Stromal cell of bone marrow (primary cell): ENCODE measurements around the gene ROCK2.
"Not testable (repeated sequence)": the region's sequence is repeated elsewhere in the genome, so short reads cannot be mapped to it uniquely, and the experiment has no call there.

ENCODE experiments used
- DNase-seq: peaks from one replicate; pipeline ENCODE4 v3.0.0-alpha.2; 2012; ENCODE audit warnings: low read depth

ROCK2 gene

DNA sequence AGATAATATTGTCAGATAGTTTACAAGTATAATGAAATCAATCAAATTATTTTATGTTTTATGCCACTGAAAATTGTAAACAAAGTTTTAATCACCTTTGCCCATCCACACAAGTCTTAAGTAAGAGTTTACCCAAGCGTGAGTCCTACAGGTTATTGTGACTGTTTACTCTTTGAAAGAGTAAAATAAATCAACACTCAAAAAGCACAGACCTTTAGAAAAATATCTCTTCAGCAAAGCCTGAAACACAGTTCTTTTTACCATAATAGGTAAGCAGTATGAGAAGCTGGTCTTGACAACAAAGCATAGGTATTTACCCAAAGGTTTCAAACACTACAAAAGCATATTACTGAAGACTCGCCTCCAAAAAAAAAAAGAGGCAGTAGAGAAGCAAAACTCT lies 3.7 kb downstream of the ROCK2 start:
- no peak for DNase-seq

DNA sequence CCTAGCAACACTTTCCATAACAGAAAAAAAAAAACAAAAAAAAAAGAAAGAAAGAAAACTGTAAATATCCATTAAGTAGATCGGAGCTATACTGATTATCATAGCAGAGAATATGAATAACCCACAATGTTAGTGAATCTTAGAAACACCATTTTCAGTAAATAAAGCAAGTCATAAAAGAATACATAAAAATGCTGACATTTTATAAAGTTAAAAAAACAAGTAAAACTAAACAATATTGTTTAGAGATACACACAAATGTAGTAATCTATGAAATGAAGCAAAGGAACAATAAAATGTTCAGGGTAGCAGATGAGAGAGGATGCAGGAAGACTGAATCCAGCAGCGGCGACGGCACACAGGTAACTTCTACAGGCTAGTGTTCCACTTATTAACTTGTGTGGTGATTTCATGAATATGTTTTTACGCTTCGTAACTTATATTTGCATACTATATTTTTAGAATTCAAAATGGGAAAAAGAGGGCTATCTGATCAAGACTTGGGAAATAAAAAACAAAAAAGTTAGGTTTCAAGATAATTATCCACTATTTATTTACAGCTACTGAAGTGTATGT lies 4.8 kb downstream of the ROCK2 start:
- DNase-seq, result no peak

DNA sequence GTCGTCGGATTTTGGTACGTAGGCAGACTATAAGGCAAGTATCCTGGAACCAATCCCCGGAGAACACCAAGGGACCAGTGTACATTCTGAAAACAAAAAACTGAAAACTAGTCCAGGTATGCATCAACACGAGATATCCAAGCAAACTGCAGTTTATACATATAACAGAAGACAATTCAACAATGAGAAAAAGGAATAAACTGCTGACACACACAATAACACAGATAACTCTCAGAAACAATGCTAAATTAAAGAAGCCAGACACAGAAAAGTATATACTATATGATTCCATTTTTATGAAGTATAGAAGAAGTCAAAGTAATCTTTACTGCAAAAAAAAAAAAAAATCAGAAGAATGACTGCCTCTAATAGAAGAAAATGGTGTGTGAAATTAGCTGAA lies 5.9 kb downstream of the ROCK2 start:
- DNase-seq, result no peak

DNA sequence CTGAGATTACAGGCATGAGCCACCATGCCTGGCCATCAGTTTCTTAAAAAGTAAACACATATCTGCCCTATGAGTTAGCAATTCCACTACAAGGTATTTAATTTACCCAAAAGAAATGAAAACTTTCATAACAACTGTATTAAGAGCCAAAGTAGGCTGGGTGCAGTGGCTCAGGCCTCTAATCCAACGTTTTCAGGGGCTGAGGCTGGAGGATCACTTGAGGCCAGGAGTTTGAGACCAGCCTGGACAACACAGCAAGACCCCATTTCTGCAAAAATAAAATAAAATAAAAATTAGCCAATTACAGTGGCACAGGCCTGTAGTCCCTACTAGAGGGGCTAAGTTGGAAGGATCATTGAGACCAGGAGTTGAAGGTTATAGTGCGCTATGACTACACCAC lies 6.5 kb downstream of the ROCK2 start:
- DNase-seq, result no peak

DNA sequence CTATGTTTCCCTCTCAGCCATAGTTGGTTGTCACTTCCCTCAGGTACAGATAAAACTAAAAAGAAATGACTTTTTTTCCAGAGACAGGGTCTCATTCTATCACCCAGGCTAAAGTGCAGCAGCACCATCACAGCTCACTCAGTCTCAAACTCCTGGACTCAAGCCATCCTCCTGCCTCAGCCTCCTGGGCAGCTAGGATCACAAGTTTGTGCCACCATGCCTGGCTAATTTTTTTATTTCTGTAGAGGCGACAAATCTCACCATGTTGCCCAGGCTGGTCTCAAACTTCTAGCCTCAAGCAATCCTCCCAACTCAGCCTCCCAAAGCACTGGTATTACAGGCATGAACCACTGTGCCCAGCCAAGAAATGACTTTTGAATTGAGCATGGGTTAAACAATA lies 8.2 kb downstream of the ROCK2 start:
- no peak for DNase-seq

DNA sequence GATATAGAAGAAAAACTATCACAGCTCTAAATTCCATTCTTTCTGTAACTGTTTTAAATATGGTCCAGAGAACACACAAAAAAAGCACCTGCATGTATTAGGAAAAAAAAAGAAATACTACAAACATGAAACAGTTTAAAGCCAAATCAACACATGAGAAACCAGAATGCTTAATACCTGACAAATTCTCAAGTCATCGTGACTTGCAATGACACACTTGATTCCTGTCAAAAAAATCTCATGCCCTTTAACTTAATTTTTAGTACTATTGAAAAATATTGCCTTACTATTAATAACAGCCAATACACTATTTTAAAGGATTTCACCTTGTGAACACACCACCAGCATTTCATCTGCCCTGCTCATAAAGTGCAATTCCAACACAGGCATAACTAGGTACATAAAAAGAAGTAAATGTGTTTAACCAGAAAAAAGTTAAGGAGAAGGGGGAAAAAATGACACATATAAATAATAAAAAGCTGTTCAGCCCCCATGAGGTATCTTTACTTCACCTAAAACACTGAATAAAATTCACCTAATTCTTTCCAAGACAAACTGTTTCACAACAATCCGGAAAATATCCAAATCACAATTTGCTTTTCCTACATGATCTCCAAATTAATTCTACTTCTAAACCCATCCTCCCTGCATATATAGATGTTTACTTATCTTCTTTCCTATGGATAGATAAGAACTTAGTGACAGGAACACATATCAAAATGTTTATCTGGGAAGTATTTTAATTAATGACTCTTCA lies 10.8 kb downstream of the ROCK2 start:
- no peak for DNase-seq

DNA sequence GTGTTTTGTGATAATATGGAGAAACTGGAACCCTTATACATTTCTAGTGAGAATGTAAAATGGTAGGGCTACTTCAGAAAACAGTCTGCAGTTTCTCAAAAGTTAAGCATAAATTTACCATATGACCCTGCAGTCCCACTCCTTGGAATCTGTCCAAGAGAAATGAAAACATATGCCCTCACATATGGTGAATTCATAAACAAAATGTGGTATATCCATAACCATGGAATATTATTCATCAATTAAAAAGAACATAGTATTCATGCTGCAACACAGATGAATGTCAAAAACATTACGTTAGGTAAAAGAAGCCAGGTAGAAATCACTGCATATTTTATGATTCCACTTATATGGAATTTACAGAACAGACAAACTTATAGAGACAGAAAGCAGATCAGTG lies 11.8 kb downstream of the ROCK2 start:
- DNase-seq, result no peak

DNA sequence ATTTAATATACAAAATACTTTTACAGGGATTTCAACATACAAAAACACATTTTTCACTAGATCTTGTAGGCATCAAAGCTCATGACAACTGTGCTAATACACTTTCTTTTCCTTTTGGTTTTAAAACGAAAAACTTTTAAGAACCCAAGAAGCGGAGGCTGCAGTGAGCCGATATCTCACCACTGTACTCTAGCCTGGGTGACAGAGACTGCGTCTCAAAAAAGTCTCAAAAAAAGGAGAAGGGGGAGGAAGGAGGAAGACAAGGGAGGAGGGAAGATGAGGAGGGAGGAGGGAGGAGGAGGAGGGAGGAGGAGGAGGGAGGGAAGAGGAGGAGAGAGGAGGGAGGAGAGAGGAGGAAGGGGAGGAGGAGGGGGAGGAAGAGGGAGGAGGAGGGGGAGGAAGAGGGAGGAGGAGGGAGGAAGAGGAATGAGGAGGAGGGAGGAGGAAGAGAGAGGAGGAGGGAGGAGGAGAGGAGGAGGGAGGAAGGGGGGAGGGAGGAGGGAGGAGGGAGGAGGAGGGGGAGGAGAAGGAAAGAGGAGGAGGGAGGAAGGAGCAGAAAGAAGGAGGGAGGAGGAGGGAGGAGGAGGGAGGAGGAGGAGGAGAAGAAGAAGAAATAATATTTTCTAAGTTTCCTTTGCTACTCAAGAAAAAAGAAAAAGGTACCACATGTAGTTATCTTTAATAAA lies 13.8 kb downstream of the ROCK2 start:
- no peak for DNase-seq

DNA sequence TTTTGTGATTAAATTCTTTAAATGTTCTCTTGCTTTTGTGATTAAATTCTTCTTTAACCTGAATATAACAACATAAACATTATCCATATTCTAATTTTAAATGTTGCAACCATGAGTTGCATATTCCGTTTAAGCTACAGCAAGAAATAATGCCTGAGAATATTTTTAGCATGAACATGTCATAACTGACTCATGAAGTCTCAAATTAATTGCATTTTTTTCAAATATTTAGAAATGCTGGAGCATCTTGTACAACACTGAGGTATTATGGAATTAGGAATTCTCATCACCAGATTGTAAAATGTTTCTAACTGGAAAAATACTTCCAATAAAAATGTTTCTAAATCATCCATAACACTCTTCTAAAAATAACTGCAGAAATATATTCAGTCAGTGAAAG lies 14.7 kb downstream of the ROCK2 start:
- DNase-seq, result no peak

DNA sequence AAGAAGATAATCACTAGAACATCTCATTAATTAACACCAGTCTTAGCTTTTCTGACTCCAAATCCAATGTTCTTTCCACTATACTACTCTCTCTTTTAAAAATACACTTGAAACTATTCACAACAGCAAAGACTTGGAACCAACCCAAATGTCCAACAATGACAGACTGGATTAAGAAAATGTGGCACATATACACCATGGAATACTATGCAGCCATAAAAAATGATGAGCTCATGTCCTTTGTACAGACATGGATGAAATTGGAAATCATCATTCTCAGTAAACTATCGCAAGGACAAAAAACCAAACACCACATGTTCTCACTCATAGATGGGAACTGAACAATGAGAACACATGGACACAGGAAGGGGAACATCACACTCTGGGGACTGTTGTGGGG lies 15.9 kb downstream of the ROCK2 start:
- DNase-seq, result not testable (repeated sequence)

DNA sequence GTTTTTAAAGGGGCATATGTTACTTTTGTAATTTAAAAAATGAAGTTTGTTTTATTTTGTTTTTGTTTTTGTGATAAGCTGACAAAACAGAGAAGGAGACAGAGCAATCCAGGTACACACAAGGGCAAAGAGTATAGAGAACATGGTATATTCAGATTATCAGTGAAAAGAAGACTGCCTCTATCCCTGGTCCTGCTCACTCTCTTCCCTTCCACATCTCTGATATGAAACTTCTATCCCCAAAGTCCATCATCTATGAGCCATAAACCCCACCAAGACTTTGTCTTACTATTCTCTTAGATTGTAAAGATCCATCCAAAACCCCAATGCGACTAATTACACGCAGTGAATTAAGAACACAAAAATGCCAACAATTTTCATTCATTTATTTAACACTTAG lies 16.6 kb downstream of the ROCK2 start:
- no peak for DNase-seq

DNA sequence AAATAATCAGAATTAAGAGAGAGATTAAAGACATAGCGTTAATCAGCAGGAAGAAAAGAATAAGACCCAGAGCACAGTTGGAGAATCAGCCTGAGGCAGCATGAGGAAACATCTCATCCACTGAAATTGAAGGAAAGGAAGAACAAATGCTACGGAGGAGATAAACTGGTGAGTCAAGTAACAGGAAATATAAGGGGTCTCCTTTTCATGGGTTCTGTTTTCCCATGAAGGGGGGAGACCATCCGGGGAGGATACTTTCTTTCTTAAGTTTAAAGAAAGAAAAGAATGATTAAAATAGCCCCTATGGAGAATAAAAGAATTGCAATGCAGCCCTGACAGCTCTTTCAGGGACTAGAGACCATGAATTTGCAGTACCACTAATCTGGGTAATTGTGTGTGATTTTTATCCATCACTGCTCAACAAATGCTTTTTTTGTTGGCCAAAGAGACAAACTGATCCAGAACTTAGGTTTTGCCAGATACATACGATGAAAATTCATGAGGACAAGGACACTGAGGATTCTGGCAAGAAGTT lies 17.7 kb downstream of the ROCK2 start:
- DNase-seq, result no peak

DNA sequence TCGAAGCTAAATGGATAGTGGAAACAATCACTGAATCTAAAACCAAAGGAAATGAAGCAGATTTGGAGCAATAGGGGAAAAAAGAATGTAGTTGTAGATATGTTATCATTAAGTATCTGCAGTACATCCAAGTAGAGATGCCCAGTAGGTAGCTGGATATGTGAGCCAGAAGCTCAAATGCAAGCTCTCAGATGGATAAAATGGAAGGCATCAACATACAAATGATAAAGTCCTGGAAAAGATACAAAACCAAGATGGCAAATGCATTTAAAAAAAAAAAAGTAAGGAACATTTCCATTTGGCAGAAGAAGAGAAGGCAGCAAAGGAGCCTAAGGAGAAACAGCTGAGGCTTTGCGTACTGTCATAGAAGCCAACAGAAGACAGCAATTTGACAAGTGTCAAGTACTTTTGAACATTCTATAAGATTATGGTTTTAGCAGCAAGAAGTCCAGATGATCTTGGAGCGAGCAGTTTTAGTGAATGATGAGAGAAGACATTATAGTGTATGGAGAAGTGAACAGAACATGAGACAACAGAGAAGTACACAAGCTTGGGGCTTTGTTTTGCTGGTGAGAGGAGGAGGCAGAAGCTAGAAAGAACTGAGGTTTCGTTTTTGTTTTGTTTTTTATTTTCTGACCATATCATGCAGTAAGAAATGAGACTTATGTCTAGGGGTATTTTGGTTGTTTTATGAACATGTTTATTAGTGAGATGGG lies 18.3 kb downstream of the ROCK2 start:
- DNase-seq, result no peak

DNA sequence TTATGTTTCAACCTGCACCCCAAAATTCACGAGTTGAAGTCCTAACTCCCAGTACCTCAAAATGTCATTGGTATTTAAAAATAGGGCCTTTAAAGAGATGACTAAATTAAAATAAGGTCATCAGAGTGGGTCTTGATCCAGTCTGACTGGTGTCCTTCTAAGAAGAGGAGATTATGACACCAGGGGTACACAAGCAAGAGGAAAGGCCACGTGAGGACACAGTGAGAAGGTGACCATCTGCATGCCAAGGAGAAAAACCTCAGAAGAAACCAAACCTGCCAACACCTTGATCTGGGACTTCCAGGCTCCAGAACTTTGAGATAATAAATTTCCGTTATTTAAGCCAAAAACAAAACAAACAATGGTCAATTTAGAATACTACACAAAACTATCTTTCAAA lies 22.6 kb downstream of the ROCK2 start:
- DNase-seq, result no peak

DNA sequence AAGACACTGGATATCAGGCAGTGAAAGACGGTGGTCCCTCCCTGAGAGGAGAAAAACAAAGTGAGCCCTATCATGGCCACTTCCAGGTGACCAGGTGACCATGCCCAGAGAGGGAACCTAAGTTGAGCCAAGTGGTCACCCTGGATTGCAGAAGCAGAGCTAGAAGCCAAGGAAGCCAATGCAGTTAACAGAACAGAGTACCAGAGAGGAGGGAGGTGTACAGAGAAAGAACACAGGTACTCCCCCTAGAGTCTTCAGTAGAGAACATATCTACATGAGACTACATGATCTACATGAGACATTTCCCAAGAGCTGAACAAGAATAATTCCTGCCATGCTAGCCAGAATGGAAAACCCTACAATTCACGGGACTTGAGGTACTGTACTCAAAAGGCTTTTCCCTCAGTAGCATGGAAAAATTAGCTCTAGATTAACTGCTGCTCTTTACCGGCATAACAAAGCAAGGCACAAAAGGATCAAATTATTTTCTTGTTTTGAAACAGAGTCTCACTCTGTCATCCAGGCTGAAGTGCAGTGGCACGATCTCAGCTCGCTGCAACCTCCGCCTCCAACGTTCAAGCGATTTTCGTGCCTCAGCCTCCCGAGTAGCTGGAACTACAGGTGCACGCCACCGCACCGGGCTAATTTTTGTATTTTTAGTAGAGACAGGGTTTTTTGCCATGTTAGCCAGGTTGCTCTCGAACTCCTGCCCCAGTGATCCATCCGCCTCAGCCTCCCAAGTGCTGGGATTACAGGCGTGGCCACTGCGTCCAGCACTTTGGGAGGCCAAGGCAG lies 23.5 kb downstream of the ROCK2 start:
- DNase-seq, result no peak

DNA sequence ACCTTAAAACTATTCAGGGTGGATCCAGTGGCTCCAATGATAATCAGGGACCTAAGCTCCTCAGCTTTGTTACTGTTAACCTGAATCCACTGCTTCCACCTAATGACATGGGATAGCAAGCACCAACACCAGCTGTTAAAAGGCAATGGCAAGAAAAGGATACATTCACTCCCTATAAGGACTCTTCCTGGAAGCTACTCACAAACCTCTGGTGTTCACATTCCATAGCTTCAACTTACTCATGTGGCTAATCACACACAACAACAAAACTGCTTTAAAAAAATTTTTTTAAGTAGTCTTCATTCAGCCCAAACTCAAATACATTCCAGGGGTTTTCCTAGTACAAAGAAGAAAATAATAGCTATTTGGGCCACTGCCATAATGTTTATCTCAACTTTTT lies 24.5 kb downstream of the ROCK2 start:
- no peak for DNase-seq

DNA sequence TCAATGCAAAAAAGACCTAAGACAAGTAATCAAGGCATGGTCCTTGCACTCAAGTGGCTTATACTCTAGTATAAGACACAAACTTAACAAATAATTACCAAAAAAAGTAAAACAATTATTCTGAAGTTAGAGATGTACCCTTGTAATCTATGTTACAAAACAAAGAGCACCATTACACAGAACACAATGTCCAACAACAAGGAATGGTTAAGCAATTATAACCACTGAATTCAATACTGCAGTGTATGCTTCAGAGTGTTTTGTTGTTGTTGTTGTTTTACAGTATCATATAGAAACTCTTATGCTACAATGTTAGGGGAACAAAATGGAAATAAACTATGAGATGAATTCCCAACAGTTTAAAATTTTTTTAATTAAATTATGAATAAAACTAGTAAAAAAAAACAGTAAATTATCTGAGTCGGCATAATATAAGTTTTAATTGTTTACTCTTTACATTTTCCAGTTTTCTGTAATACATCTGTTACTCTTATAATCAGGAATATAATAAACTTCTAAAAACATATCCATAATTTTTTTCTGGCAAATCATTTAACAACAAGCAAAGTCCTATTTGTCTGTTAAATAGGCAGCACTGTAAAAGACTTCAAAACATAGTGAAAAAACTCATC lies 29.2 kb downstream of the ROCK2 start:
- DNase-seq, result no peak

DNA sequence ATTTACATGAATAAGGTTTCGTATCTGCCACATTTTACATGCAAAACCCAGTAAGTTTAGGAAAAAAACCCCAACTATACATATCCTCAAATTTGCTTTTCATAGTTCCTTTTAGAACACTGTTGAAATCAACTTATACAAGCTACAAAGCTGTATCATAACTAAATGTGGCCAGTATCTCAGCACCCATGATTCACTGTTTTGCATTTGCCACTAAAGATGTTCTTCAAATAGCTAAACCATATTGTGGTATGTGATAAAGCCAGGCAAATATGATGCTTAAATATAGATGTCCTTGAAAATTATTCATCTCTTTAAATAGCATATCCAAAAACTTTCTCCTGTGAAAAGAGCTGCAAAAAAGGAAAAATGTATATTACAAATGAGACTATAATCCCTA lies 29.9 kb downstream of the ROCK2 start:
- DNase-seq, result no peak

DNA sequence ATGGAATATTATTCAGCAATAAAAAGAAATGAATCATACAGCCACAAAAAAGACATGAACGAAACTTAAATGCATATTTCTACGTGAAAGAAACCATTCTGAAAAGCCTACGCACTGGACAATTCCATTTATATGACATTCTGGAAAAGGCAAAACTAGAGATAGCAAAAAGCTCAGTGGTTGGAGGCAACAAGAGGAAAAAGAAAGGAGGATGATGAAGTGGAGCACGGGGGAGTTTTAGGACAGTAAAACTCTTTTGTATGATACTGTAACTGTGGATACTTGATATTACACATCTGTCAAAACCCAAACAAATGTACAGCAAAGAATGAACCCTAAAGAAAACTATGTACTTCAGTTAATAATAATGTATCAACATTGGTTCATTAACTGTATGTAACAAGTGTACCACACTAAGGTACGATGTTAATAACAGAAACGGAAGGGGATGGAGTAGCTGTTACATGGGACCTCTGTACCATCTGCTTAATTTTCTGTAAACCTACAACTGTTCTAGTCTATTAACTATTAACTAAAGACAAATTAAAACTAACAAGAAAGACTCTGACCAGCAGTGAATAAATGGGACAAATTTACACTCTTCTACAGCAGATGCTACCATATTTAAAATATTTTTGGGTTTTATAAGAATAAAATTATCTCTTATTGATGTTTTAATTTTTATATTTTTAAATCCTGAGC lies 31.5 kb downstream of the ROCK2 start:
- no peak for DNase-seq

DNA sequence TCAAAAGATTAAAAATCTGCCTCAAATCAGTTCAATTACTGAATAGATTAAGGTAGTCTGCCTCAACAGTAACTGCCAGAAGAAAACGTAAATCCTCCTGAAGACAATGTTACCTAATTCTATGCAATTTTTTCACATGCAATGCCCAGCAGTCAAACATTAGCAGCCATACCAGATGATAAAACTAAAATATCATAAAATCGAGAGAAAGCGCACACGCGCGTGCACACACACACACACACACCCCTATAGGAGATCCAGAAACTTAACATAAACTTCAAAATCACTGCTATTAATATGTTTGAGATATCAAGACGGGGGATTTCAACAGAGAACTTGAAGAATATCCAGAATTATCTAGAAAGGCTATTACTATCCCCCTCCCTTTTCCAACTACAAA lies 32.9 kb downstream of the ROCK2 start:
- DNase-seq, result no peak

DNA sequence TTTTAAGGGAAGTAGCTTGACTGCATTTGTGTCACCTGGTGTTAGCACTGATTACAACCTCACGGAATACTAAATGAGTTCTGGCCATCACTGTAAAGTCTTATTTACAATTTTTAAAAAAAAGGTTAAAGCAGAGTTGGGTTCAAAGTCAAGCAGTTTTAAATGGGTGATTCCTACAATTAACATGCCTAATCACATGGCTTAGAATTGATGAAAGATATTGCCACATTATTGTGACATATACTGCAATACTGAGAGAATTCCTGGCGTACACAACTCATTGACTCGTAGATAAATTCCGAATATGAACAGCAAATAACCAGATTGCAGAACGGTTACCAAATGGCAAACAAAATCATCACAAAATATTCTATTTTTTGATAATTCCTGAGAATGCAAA lies 34.2 kb downstream of the ROCK2 start:
- DNase-seq, result no peak
